Measurements from ENCODE around the gene ATP1A2. TPM values are rescaled to one million over a fixed set of nuclear protein-coding genes. Genes with fewer than 3 reads are reported as not detected.
A peak's percentile ranks its signal among the peaks of the same experiment; 100 is the strongest.

Gene ATP1A2
- total RNA-seq, 1 experiment from 2014 or later = not detected

GRCh38 chr1:160166166-160166868 is 50.8 kb downstream of the ATP1A2 start:
- no peaks in the 10 kb centered on the region for H3K9me2 ChIP-seq (replicated peaks; ENCODE audit: insufficient read depth, low read length)
- no peaks in the 10 kb centered on the region for H4K20me1 ChIP-seq (ENCODE audit: insufficient read depth, low read depth, low read length)
- H3K4me3 ChIP-seq (ENCODE audit: low read length) = no peak overlapping the region
- H3K79me2 ChIP-seq (ENCODE audit: low read length) = no peaks in the 10 kb centered on the region
- no peak overlapping the region for H3K9ac ChIP-seq (ENCODE audit: low read length)
- no peak overlapping the region for H2AFZ ChIP-seq (ENCODE audit: low read length)
- no peaks in the 10 kb centered on the region for H3K27me3 ChIP-seq (ENCODE audit: low read length)
- no peak overlapping the region for H3K27ac ChIP-seq (ENCODE audit: low read length)
- H3K9me3 ChIP-seq (ENCODE audit: low read length) = no peaks in the 10 kb centered on the region
- no peak overlapping the region for H3K4me2 ChIP-seq (ENCODE audit: low read depth, low read length, poor library complexity, severe bottlenecking)
- peaks cover 14% of the 10 kb centered on the region for H3K4me1 ChIP-seq (ENCODE audit: low read length)
- no peaks in the 10 kb centered on the region for H3K36me3 ChIP-seq (ENCODE audit: insufficient read depth, low read length)
- DNase-seq = no peak

- Histone ChIP-seq H3K9me2 (replicated peaks; ENCODE audit: insufficient read depth, low read length) (no peaks in the 10 kb centered on the region), H3K27ac (ENCODE audit: low read length) (no peak overlapping the region), H3K9me3 (ENCODE audit: low read length) (no peaks in the 10 kb centered on the region), H3K27me3 (ENCODE audit: low read length) (no peaks in the 10 kb centered on the region), H2AFZ (ENCODE audit: low read length) (no peak overlapping the region), H3K4me1 (ENCODE audit: low read length) (peaks cover 14% of the 10 kb centered on the region), H3K4me2 (ENCODE audit: low read depth, low read length, poor library complexity, severe bottlenecking) (no peak overlapping the region), H3K9ac (ENCODE audit: low read length) (no peak overlapping the region), H4K20me1 (ENCODE audit: insufficient read depth, low read depth, low read length) (no peaks in the 10 kb centered on the region), H3K79me2 (ENCODE audit: low read length) (no peaks in the 10 kb centered on the region), H3K4me3 (ENCODE audit: low read length) (no peak overlapping the region), H3K36me3 (ENCODE audit: insufficient read depth, low read length) (no peaks in the 10 kb centered on the region)
- no peak for DNase-seq
Measured at GRCh38 chr1:160167056-160167455, 51.5 kb downstream of the ATP1A2 start.

GRCh38 chr1:160167580-160167979 is 52.0 kb downstream of the ATP1A2 start:
- peaks cover 14% of the 10 kb centered on the region for H3K4me1 ChIP-seq (ENCODE audit: low read length)
- no peak overlapping the region for H3K9ac ChIP-seq (ENCODE audit: low read length)
- no peak overlapping the region for H3K27ac ChIP-seq (ENCODE audit: low read length)
- no peak overlapping the region for H2AFZ ChIP-seq (ENCODE audit: low read length)
- H4K20me1 ChIP-seq (ENCODE audit: insufficient read depth, low read depth, low read length) = no peaks in the 10 kb centered on the region
- H3K4me2 ChIP-seq (ENCODE audit: low read depth, low read length, poor library complexity, severe bottlenecking) = no peak overlapping the region
- no peaks in the 10 kb centered on the region for H3K79me2 ChIP-seq (ENCODE audit: low read length)
- no peaks in the 10 kb centered on the region for H3K9me2 ChIP-seq (replicated peaks; ENCODE audit: insufficient read depth, low read length)
- no peak for DNase-seq
- H3K27me3 ChIP-seq (ENCODE audit: low read length) = no peaks in the 10 kb centered on the region
- no peaks in the 10 kb centered on the region for H3K9me3 ChIP-seq (ENCODE audit: low read length)
- H3K36me3 ChIP-seq (ENCODE audit: insufficient read depth, low read length) = no peaks in the 10 kb centered on the region
- no peak overlapping the region for H3K4me3 ChIP-seq (ENCODE audit: low read length)

- Histone ChIP-seq H3K9ac (ENCODE audit: low read length) (no peak overlapping the region), H3K27ac (ENCODE audit: low read length) (no peak overlapping the region), H2AFZ (ENCODE audit: low read length) (no peak overlapping the region), H3K4me3 (ENCODE audit: low read length) (no peak overlapping the region), H3K9me3 (ENCODE audit: low read length) (no peaks in the 10 kb centered on the region), H3K4me2 (ENCODE audit: low read depth, low read length, poor library complexity, severe bottlenecking) (no peak overlapping the region), H3K79me2 (ENCODE audit: low read length) (no peaks in the 10 kb centered on the region), H3K4me1 (ENCODE audit: low read length) (peaks cover 14% of the 10 kb centered on the region), H4K20me1 (ENCODE audit: insufficient read depth, low read depth, low read length) (no peaks in the 10 kb centered on the region), H3K9me2 (replicated peaks; ENCODE audit: insufficient read depth, low read length) (no peaks in the 10 kb centered on the region), H3K27me3 (ENCODE audit: low read length) (no peaks in the 10 kb centered on the region), H3K36me3 (ENCODE audit: insufficient read depth, low read length) (no peaks in the 10 kb centered on the region)
- DNase-seq = no peak
Measured at GRCh38 chr1:160168016-160168415, 52.5 kb downstream of the ATP1A2 start.

GRCh38 chr1:160168609-160169369 is 53.2 kb downstream of the ATP1A2 start:
- H3K4me2 ChIP-seq (ENCODE audit: low read depth, low read length, poor library complexity, severe bottlenecking) = peak overlapping the region; percentile 33
- H3K79me2 ChIP-seq (ENCODE audit: low read length) = no peaks in the 10 kb centered on the region
- H3K9me3 ChIP-seq (ENCODE audit: low read length) = no peaks in the 10 kb centered on the region
- H3K27me3 ChIP-seq (ENCODE audit: low read length) = no peaks in the 10 kb centered on the region
- peak overlapping the region; percentile 15; the same call in 1 of the 2 replicates for H3K9ac ChIP-seq (ENCODE audit: low read length)
- peak overlapping the region; percentile 52 for H2AFZ ChIP-seq (ENCODE audit: low read length)
- H3K4me3 ChIP-seq (ENCODE audit: low read length) = peak overlapping the region; percentile 0; the same call in 1 of the 2 replicates
- H4K20me1 ChIP-seq (ENCODE audit: insufficient read depth, low read depth, low read length) = no peaks in the 10 kb centered on the region
- DNase-seq = no peak
- H3K27ac ChIP-seq (ENCODE audit: low read length) = no peak overlapping the region
- H3K9me2 ChIP-seq (replicated peaks; ENCODE audit: insufficient read depth, low read length) = no peaks in the 10 kb centered on the region
- peaks cover 14% of the 10 kb centered on the region for H3K4me1 ChIP-seq (ENCODE audit: low read length)
- no peaks in the 10 kb centered on the region for H3K36me3 ChIP-seq (ENCODE audit: insufficient read depth, low read length)

GRCh38 chr1:160169553-160170399 is 54.2 kb downstream of the ATP1A2 start:
- peaks cover 14% of the 10 kb centered on the region for H3K4me1 ChIP-seq (ENCODE audit: low read length)
- peak; percentile 53 for DNase-seq
- H3K27me3 ChIP-seq (ENCODE audit: low read length) = no peaks in the 10 kb centered on the region
- no peaks in the 10 kb centered on the region for H4K20me1 ChIP-seq (ENCODE audit: insufficient read depth, low read depth, low read length)
- no peaks in the 10 kb centered on the region for H3K9me3 ChIP-seq (ENCODE audit: low read length)
- no peaks in the 10 kb centered on the region for H3K9me2 ChIP-seq (replicated peaks; ENCODE audit: insufficient read depth, low read length)
- peak overlapping the region; percentile 0; the same call in 1 of the 2 replicates for H3K4me3 ChIP-seq (ENCODE audit: low read length)
- peak overlapping the region; percentile 52 for H2AFZ ChIP-seq (ENCODE audit: low read length)
- no peak overlapping the region for H3K27ac ChIP-seq (ENCODE audit: low read length)
- H3K79me2 ChIP-seq (ENCODE audit: low read length) = no peaks in the 10 kb centered on the region
- peak overlapping the region; percentile 15; the same call in 1 of the 2 replicates for H3K9ac ChIP-seq (ENCODE audit: low read length)
- no peaks in the 10 kb centered on the region for H3K36me3 ChIP-seq (ENCODE audit: insufficient read depth, low read length)
- H3K4me2 ChIP-seq (ENCODE audit: low read depth, low read length, poor library complexity, severe bottlenecking) = peak overlapping the region; percentile 33

GRCh38 chr1:160171354-160171753 is 55.8 kb downstream of the ATP1A2 start:
- Histone ChIP-seq H4K20me1 (ENCODE audit: insufficient read depth, low read depth, low read length) (no peaks in the 10 kb centered on the region), H3K9ac (ENCODE audit: low read length) (no peak overlapping the region), H3K9me3 (ENCODE audit: low read length) (no peaks in the 10 kb centered on the region), H3K27me3 (ENCODE audit: low read length) (no peaks in the 10 kb centered on the region), H3K4me1 (ENCODE audit: low read length) (peaks cover 14% of the 10 kb centered on the region), H3K9me2 (replicated peaks; ENCODE audit: insufficient read depth, low read length) (no peaks in the 10 kb centered on the region), H3K27ac (ENCODE audit: low read length) (no peak overlapping the region), H3K36me3 (ENCODE audit: insufficient read depth, low read length) (no peaks in the 10 kb centered on the region), H3K4me3 (ENCODE audit: low read length) (no peak overlapping the region), H3K4me2 (ENCODE audit: low read depth, low read length, poor library complexity, severe bottlenecking) (no peak overlapping the region), H2AFZ (ENCODE audit: low read length) (no peak overlapping the region), H3K79me2 (ENCODE audit: low read length) (no peaks in the 10 kb centered on the region)
- DNase-seq = no peak

GRCh38 chr1:160171980-160172379 is 56.4 kb downstream of the ATP1A2 start:
- H3K9me2 ChIP-seq (replicated peaks; ENCODE audit: insufficient read depth, low read length) = no peaks in the 10 kb centered on the region
- no peak overlapping the region for H3K9ac ChIP-seq (ENCODE audit: low read length)
- peaks cover 14% of the 10 kb centered on the region for H3K4me1 ChIP-seq (ENCODE audit: low read length)
- no peak overlapping the region for H3K27ac ChIP-seq (ENCODE audit: low read length)
- no peaks in the 10 kb centered on the region for H3K79me2 ChIP-seq (ENCODE audit: low read length)
- H3K4me2 ChIP-seq (ENCODE audit: low read depth, low read length, poor library complexity, severe bottlenecking) = no peak overlapping the region
- H2AFZ ChIP-seq (ENCODE audit: low read length) = no peak overlapping the region
- H3K36me3 ChIP-seq (ENCODE audit: insufficient read depth, low read length) = no peaks in the 10 kb centered on the region
- no peaks in the 10 kb centered on the region for H4K20me1 ChIP-seq (ENCODE audit: insufficient read depth, low read depth, low read length)
- no peak overlapping the region for H3K4me3 ChIP-seq (ENCODE audit: low read length)
- DNase-seq = no peak
- H3K9me3 ChIP-seq (ENCODE audit: low read length) = no peaks in the 10 kb centered on the region
- H3K27me3 ChIP-seq (ENCODE audit: low read length) = no peaks in the 10 kb centered on the region

All from Karpas-422 (cell line).